ENCODE measurements around the gene MCOLN1.

- TF ChIP-seq CTCF (IDR thresholded peaks at IDR 0.05; ENCODE audit: low read depth, low read length, missing input control) (no peak), RAD21 (IDR thresholded peaks at IDR 0.05) (no peak), MAX (IDR thresholded peaks at IDR 0.05) (no peak), EGR1 (IDR thresholded peaks at IDR 0.05; ENCODE audit: low read depth in 2 of 2) (no peak), TAF1 (conservative IDR thresholded peaks at IDR 0.05) (no peak), GABPA (IDR thresholded peaks at IDR 0.05 in 1 of 2, conservative IDR thresholded peaks at IDR 0.05 in 1 of 2) (no peak), JUND (IDR thresholded peaks at IDR 0.05) (no peak), RXRA (IDR thresholded peaks at IDR 0.05) (no peak), HNF4G (IDR thresholded peaks at IDR 0.05) (no peak), YY1 (IDR thresholded peaks at IDR 0.05) (no peak)
Observed at GRCh38 chr19:7492558-7492957, 29.9 kb upstream of the MCOLN1 start.

Measured in liver (tissue), 3 donors.